KOPT-K1 (cell line): ENCODE data around the gene PTGER3.
"Not testable (repeated sequence)": the region's sequence is repeated elsewhere in the genome, so short reads cannot be mapped to it uniquely, and the experiment has no call there.

Source experiments
- H3K27ac ChIP-seq: fragments of 200-600 bp; sonication (generic); 2 replicates; pipeline ENCODE4 v1.5.1; 2016; ENCODE audit warnings: antibody characterized with exemption, mild to moderate bottlenecking, low read depth, low read length; ENCODE audit not compliant: poor library complexity, severe bottlenecking
- H3K36me3 ChIP-seq: fragments of 200-600 bp; sonication (generic); 2 replicates; pipeline ENCODE4 v1.5.1; 2017; ENCODE audit warnings: antibody characterized with exemption, mild to moderate bottlenecking, low read length, moderate library complexity; ENCODE audit not compliant: insufficient read depth
- H3K9me3 ChIP-seq: fragments of 200-600 bp; sonication (generic); 2 replicates; pipeline ENCODE4 v1.5.1; 2017; ENCODE audit warnings: antibody characterized with exemption, low read length, mild to moderate bottlenecking; ENCODE audit not compliant: insufficient read depth, poor library complexity, severe bottlenecking

PTGER3 gene

GRCh38 chr1:70997793-70998192 is 49.8 kb downstream of the PTGER3 start:
- no peaks in the 10 kb centered on the region for H3K9me3 ChIP-seq
- H3K27ac ChIP-seq, result no peak overlapping the region
- no peaks in the 10 kb centered on the region for H3K36me3 ChIP-seq

GRCh38 chr1:70994753-70995268 is 52.8 kb downstream of the PTGER3 start:
- no peaks in the 10 kb centered on the region for H3K36me3 ChIP-seq
- no peaks in the 10 kb centered on the region for H3K9me3 ChIP-seq
- no peak overlapping the region for H3K27ac ChIP-seq

GRCh38 chr1:70993798-70994197 is 53.8 kb downstream of the PTGER3 start:
- H3K36me3 ChIP-seq, result no peaks in the 10 kb centered on the region
- no peaks in the 10 kb centered on the region for H3K9me3 ChIP-seq
- H3K27ac ChIP-seq, result no peak overlapping the region

GRCh38 chr1:70992521-70992920 is 55.1 kb downstream of the PTGER3 start:
- no peaks in the 10 kb centered on the region for H3K9me3 ChIP-seq
- H3K27ac ChIP-seq, result no peak overlapping the region

GRCh38 chr1:70990469-70991253 is 57.0 kb downstream of the PTGER3 start:
- H3K27ac ChIP-seq, result no peak overlapping the region
- no peaks in the 10 kb centered on the region for H3K36me3 ChIP-seq
- no peaks in the 10 kb centered on the region for H3K9me3 ChIP-seq

More at GRCh38 chr1:70992521-70992920, 55.1 kb downstream of the PTGER3 start:
- H3K36me3 ChIP-seq, result no peaks in the 10 kb centered on the region

- no peak overlapping the region for H3K27ac ChIP-seq
- no peaks in the 10 kb centered on the region for H3K36me3 ChIP-seq
- no peaks in the 10 kb centered on the region for H3K9me3 ChIP-seq
These were observed 60.1 kb downstream of the PTGER3 start for GRCh38 chr1:70987497-70987896.

GRCh38 chr1:70985776-70986225 is 61.8 kb downstream of the PTGER3 start:
- not testable (repeated sequence) for H3K9me3 ChIP-seq, H3K36me3 ChIP-seq, H3K27ac ChIP-seq

- H3K9me3 ChIP-seq, H3K36me3 ChIP-seq, H3K27ac ChIP-seq: not testable (repeated sequence)
These were observed 62.3 kb downstream of the PTGER3 start for GRCh38 chr1:70985278-70985677.

GRCh38 chr1:70980361-70980760 is 67.3 kb downstream of the PTGER3 start:
- Histone ChIP-seq H3K36me3 (no peaks in the 10 kb centered on the region), H3K9me3 (no peaks in the 10 kb centered on the region), H3K27ac (no peak overlapping the region)

GRCh38 chr1:70979881-70980280 is 67.7 kb downstream of the PTGER3 start:
- H3K36me3 ChIP-seq, result no peaks in the 10 kb centered on the region
- no peaks in the 10 kb centered on the region for H3K9me3 ChIP-seq
- H3K27ac ChIP-seq, result no peak overlapping the region

GRCh38 chr1:70979313-70979712 is 68.3 kb downstream of the PTGER3 start:
- no peaks in the 10 kb centered on the region for H3K9me3 ChIP-seq
- H3K27ac ChIP-seq, result no peak overlapping the region
- H3K36me3 ChIP-seq, result no peaks in the 10 kb centered on the region

- Histone ChIP-seq H3K9me3 (no peaks in the 10 kb centered on the region), H3K36me3 (no peaks in the 10 kb centered on the region), H3K27ac (no peak overlapping the region)
These were observed 69.0 kb downstream of the PTGER3 start for GRCh38 chr1:70978623-70979022.

- H3K9me3 ChIP-seq, result no peaks in the 10 kb centered on the region
- H3K36me3 ChIP-seq, result no peaks in the 10 kb centered on the region
- no peak overlapping the region for H3K27ac ChIP-seq
These were observed 70.0 kb downstream of the PTGER3 start for GRCh38 chr1:70977575-70977974.

- Histone ChIP-seq H3K36me3 (no peaks in the 10 kb centered on the region), H3K9me3 (no peaks in the 10 kb centered on the region), H3K27ac (no peak overlapping the region)
These were observed 70.6 kb downstream of the PTGER3 start for GRCh38 chr1:70977041-70977440.

- Histone ChIP-seq H3K36me3 (no peaks in the 10 kb centered on the region), H3K27ac (no peak overlapping the region), H3K9me3 (no peaks in the 10 kb centered on the region)
These were observed 73.9 kb downstream of the PTGER3 start for GRCh38 chr1:70973754-70974153.

GRCh38 chr1:70970407-70970806 is 77.2 kb downstream of the PTGER3 start:
- no peak overlapping the region for H3K27ac ChIP-seq
- H3K36me3 ChIP-seq, result no peaks in the 10 kb centered on the region
- no peaks in the 10 kb centered on the region for H3K9me3 ChIP-seq
